CD4-positive, alpha-beta memory T cell (primary cell): ENCODE data around the gene SPDEF. TPM values are rescaled to one million over a fixed set of nuclear protein-coding genes. Genes with fewer than 3 reads are reported as not detected.

Experiments used
- CTCF ChIA-PET: fragments of 350-600 bp; sonication (Branson Sonifier 250); formaldehyde crosslinking; loops from one replicate; lab custom pipeline; 2021; ENCODE audit warnings: inconsistent platforms; ENCODE audit not compliant: partially characterized antibody; lab: Charles Lee
- POLR2A ChIA-PET: fragments of 350-600 bp; sonication (Branson Sonifier 250); formaldehyde crosslinking; loops from one replicate; lab custom pipeline; 2021; ENCODE audit not compliant: partially characterized antibody; lab: Charles Lee
- DNase-seq, 5 donors: peaks; one replicate each; pipeline versions ENCODE4 v3.0.0 to v3.0.0-alpha.2; 2020 to 2022; ENCODE audit warnings: mixed read lengths in 1 of 5
- H3K27ac ChIP-seq: one replicate; pipeline ENCODE4 v1.7.0; 2013; ENCODE audit warnings: low read depth, low read length
- H3K27me3 ChIP-seq: 2 replicates; pipeline ENCODE4 v1.7.0; 2013; ENCODE audit warnings: mild to moderate bottlenecking, low read length, moderate library complexity; ENCODE audit not compliant: insufficient read depth
- H3K36me3 ChIP-seq: 2 replicates; pipeline ENCODE4 v1.7.0; 2013; ENCODE audit warnings: mild to moderate bottlenecking, low read length, moderate library complexity; ENCODE audit not compliant: insufficient read depth
- H3K4me1 ChIP-seq: 2 replicates; pipeline ENCODE4 v1.7.0; 2013; ENCODE audit warnings: mild to moderate bottlenecking, low read length, moderate library complexity; ENCODE audit not compliant: insufficient read depth
- H3K4me3 ChIP-seq, 2 donors: one replicate each; pipeline ENCODE4 v1.7.0; 2013; ENCODE audit warnings: low read length in 2 of 2, mild to moderate bottlenecking in 1 of 2
- H3K9me3 ChIP-seq, 2 donors: one replicate each; pipeline ENCODE4 v1.7.0; 2013; ENCODE audit warnings: low read length in 2 of 2, control low read depth in 1 of 2; ENCODE audit not compliant: control insufficient read depth in 1 of 2
- H3K27ac Mint-ChIP-seq, 7 donors: one replicate each; pipeline ENCODE4 v1.8.0; 2020 to 2021; ENCODE audit warnings: mixed read lengths in 7 of 7, mild to moderate bottlenecking in 6 of 7, inconsistent platforms in 3 of 7, moderate library complexity in 3 of 7
- H3K27me3 Mint-ChIP-seq, 2 donors: one replicate each; pipeline ENCODE4 v1.8.0; 2020 to 2021; ENCODE audit warnings: mixed read lengths in 2 of 2
- H3K36me3 Mint-ChIP-seq, 2 donors: one replicate each; pipeline ENCODE4 v1.8.0; 2020 to 2021; ENCODE audit warnings: mixed read lengths in 2 of 2, inconsistent platforms in 1 of 2, mild to moderate bottlenecking in 1 of 2
- H3K4me1 Mint-ChIP-seq, 4 donors: one replicate each; pipeline ENCODE4 v1.8.0; 2020 to 2021; ENCODE audit warnings: mixed read lengths in 4 of 4, mild to moderate bottlenecking in 1 of 4
- H3K4me3 Mint-ChIP-seq, 8 donors: one replicate each; pipeline ENCODE4 v1.8.0; 2020 to 2021; ENCODE audit warnings: mixed read lengths in 8 of 8, mild to moderate bottlenecking in 7 of 8, moderate library complexity in 6 of 8, inconsistent platforms in 3 of 8
- H3K9me3 Mint-ChIP-seq, 8 donors: one replicate each; pipeline ENCODE4 v1.8.0; 2020 to 2021; ENCODE audit warnings: mixed read lengths in 8 of 8, mild to moderate bottlenecking in 5 of 8, inconsistent platforms in 3 of 8, moderate library complexity in 1 of 8
- intact Hi-C: fragments of 100-400 bp; cut with micrococcal nuclease; formaldehyde crosslinking; loops from one replicate; pipeline ENCODE4 v1.15.1; 2023
- polyA plus RNA-seq, 2 donors: library from polyadenylated mRNA; unstranded; fragments of 300-500 nt; fragmentation: Illumina TruSeq; gene quantifications; one replicate each; pipeline ENCODE4 v1.2.3, GENCODE V29; 2021
- total RNA-seq, 2 experiments: library from RNA; stranded (reverse); gene quantifications; one replicate each; pipeline ENCODE4 v1.2.3, GENCODE V29; 2021

The SPDEF gene
- total RNA-seq (not detected), polyA plus RNA-seq (not detected)

DNA sequence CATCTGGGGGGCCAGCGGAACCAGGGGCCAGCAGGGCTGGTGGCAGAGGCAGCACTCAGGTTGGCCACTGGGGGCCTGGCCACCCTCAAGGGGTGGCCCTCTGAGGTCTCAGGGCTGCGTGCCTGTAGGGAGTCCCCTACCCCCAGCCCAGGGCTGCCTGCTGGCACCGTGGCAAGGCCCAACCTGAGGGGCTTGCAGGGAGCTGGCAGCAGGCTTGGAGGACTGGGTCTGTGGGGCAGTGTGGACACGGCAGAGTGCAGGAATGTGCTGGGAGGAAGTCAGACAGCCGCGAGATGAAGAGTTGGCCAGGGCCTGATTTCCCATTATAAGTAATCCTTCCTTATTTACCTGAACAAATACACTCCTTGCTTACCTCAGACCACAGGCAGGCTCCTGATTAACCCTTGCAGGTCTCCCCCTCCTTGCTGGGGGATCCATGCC, at the start of gene SPDEF:
Gene SPDEF, minus strand, starts transcription at position 299 of the 441 bp plus-strand sequence. CDS start 11,874 bp downstream, outside the sequence.
- Histone ChIP-seq H3K27ac (no peak within 1 kb of the TSS), H3K4me3 (no peak within 1 kb of the TSS), H3K9me3 (no peaks in the 10 kb centered on the region), H3K4me1 (no peaks in the 10 kb centered on the region), H3K27me3 (no peaks in the 10 kb centered on the region), H3K36me3 (no peaks in the 10 kb centered on the region)
- ChIA-PET CTCF (no interaction called here), POLR2A (no interaction called here)
- Mint-ChIP-seq H3K4me3 (no peak within 1 kb of the TSS), H3K27me3 (peaks cover 0 to 3% of the 10 kb centered on the region in 2 donors), H3K9me3 (peaks cover 0 to 6% (median 0%) of the 10 kb centered on the region in 8 donors), H3K27ac (peak within 1 kb of the TSS in 2 of 7 donors; percentile 46 to 66), H3K36me3 (no peaks in the 10 kb centered on the region), H3K4me1 (peaks cover 5 to 16% (median 9%) of the 10 kb centered on the region in 4 donors)
- intact Hi-C loops, result no loop called here
- no peak for DNase-seq

DNA sequence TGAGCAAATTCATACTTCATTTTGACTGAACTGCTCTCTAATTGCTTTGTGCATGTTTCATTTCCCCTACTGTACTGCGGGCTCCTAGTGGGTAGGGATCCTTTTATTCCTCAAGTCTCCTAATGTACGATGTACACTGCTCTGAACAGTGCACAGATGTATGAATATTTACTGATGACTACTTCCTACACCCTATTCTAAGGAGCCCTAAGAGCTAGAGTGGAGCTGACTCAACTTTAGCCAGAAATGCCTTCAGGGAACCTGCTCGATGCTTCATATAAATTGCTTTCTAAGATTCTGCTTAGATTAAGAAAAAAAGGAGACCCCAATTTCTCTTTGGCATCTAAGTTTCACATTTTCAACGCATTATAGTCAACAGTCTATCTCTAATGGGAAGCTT, 47.6 kb upstream of the SPDEF start:
- Mint-ChIP-seq H3K4me1 (peaks cover 22 to 42% (median 29%) of the 10 kb centered on the region in 4 donors), H3K36me3 (peaks cover 28 to 49% of the 10 kb centered on the region in 2 donors), H3K4me3 (no peak overlapping the region), H3K27ac (no peak overlapping the region), H3K27me3 (no peaks in the 10 kb centered on the region), H3K9me3 (no peaks in the 10 kb centered on the region)
- Histone ChIP-seq H3K4me1 (peaks cover 6% of the 10 kb centered on the region), H3K4me3 (no peak overlapping the region), H3K36me3 (peaks cover 22% of the 10 kb centered on the region), H3K27me3 (no peaks in the 10 kb centered on the region), H3K9me3 (no peaks in the 10 kb centered on the region), H3K27ac (no peak overlapping the region)
- ChIA-PET POLR2A (no interaction called here), CTCF (no interaction called here)
- intact Hi-C loops, result no loop called here
- no peak for DNase-seq

GRCh38 chr6:34602318-34603111, 46.4 kb upstream of the SPDEF start:
- Histone ChIP-seq H3K4me3 (no peak overlapping the region), H3K36me3 (peaks cover 25% of the 10 kb centered on the region), H3K27me3 (no peaks in the 10 kb centered on the region), H3K4me1 (peaks cover 18% of the 10 kb centered on the region), H3K27ac (no peak overlapping the region), H3K9me3 (no peaks in the 10 kb centered on the region)
- DNase-seq, result no peak
- Mint-ChIP-seq H3K4me3 (no peak overlapping the region), H3K27ac (no peak overlapping the region), H3K36me3 (peaks cover 28 to 48% of the 10 kb centered on the region in 2 donors), H3K4me1 (peaks cover 32 to 53% (median 38%) of the 10 kb centered on the region in 4 donors), H3K27me3 (no peaks in the 10 kb centered on the region), H3K9me3 (no peaks in the 10 kb centered on the region)
- ChIA-PET POLR2A (no interaction called here), CTCF (interaction anchor here (2.1 kb wide), 1 partner anchor 142 kb away, joined by 7 read pairs; no protein-coding TSS in a partner anchor)
- intact Hi-C loops, result no loop called here

DNA sequence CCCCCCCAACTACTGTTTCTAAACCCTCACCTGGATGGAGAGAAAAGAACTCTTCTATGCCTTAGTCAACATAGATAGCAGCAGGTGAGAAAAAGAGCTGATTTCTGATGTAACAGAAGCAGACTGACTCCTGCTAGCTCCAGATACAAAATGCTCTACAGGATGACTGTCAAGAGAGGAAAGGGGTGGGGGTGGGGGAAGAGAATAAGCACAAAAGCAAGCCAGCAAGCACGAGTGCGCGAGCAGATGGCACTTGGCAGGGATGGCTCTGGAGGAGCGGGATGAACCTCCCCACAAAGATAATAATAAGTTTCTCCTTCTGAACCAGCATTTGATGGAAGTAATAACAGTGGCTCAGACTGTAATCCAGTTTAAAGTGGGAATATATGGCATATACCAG, 45.6 kb upstream of the SPDEF start:
- DNase-seq, result no peak
- no peaks in the 10 kb centered on the region for H3K27me3 Mint-ChIP-seq
- peaks cover 25% of the 10 kb centered on the region for H3K36me3 ChIP-seq
- CTCF ChIA-PET, result interaction anchor here (0.6 to 2.1 kb wide), 2 partner anchors 8 to 142 kb away, joined by 5 to 7 read pairs; no protein-coding TSS in a partner anchor
- no peaks in the 10 kb centered on the region for H3K9me3 Mint-ChIP-seq
- intact Hi-C loops, result no loop called here
- POLR2A ChIA-PET, result interaction anchor here (0.7 kb wide), 1 partner anchor 458 kb away, joined by 3 read pairs; no protein-coding TSS in a partner anchor
- H3K4me1 Mint-ChIP-seq, result peaks cover 37 to 52% (median 44%) of the 10 kb centered on the region in 4 donors
- no peak overlapping the region for H3K4me3 Mint-ChIP-seq
- no peaks in the 10 kb centered on the region for H3K9me3 ChIP-seq
- peaks cover 18% of the 10 kb centered on the region for H3K4me1 ChIP-seq
- peak overlapping the region in 1 of 7 donors; percentile 48 for H3K27ac Mint-ChIP-seq
- H3K4me3 ChIP-seq, result no peak overlapping the region
- H3K27ac ChIP-seq, result no peak overlapping the region
- peaks cover 22 to 44% of the 10 kb centered on the region in 2 donors for H3K36me3 Mint-ChIP-seq
- no peaks in the 10 kb centered on the region for H3K27me3 ChIP-seq

GRCh38 chr6:34600796-34601195, 44.7 kb upstream of the SPDEF start:
- H3K36me3 ChIP-seq, result peaks cover 17% of the 10 kb centered on the region
- DNase-seq, result no peak
- ChIA-PET POLR2A (no interaction called here), CTCF (interaction anchor here (1.5 to 2.0 kb wide), 3 partner anchors 8 to 141 kb away, joined by 4 to 8 read pairs (median 6); no protein-coding TSS in a partner anchor)
- Mint-ChIP-seq H3K9me3 (no peaks in the 10 kb centered on the region), H3K4me1 (peaks cover 35 to 56% (median 46%) of the 10 kb centered on the region in 4 donors), H3K27ac (no peak overlapping the region), H3K27me3 (no peaks in the 10 kb centered on the region), H3K36me3 (peaks cover 13 to 36% of the 10 kb centered on the region in 2 donors), H3K4me3 (no peak overlapping the region)
- peaks cover 18% of the 10 kb centered on the region for H3K4me1 ChIP-seq
- H3K27me3 ChIP-seq, result no peaks in the 10 kb centered on the region
- no peaks in the 10 kb centered on the region for H3K9me3 ChIP-seq
- intact Hi-C loops, result no loop called here
- H3K27ac ChIP-seq, result no peak overlapping the region
- no peak overlapping the region for H3K4me3 ChIP-seq

DNA sequence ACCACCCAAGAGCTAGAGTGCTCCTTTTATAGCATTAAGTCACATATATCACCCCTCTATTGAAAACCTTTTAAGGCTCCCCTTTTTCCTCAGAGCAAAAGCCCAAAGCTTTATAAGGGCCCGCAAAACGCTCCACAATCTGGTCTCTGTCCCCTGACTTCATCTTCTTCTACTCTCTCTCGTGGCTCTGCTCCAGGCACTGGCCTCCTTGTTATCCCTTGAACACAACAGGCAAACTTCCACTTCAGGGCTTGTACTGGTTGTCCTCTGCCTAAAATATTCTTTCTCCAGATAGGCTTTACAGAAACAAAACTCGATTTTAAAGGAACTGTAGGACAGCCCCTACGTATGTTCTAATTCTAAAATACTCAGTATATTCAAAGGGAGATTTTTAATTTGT, 44.0 kb upstream of the SPDEF start:
- ChIA-PET CTCF (interaction anchor here (1.5 to 2.0 kb wide), 3 partner anchors 8 to 140 kb away, joined by 4 to 8 read pairs (median 6); no protein-coding TSS in a partner anchor), POLR2A (no interaction called here)
- peaks cover 34 to 61% (median 49%) of the 10 kb centered on the region in 4 donors for H3K4me1 Mint-ChIP-seq
- no peak for DNase-seq
- H3K9me3 ChIP-seq, result no peaks in the 10 kb centered on the region
- H3K4me3 ChIP-seq, result no peak overlapping the region
- H3K27me3 ChIP-seq, result no peaks in the 10 kb centered on the region
- H3K9me3 Mint-ChIP-seq, result no peaks in the 10 kb centered on the region
- H3K36me3 Mint-ChIP-seq, result peaks cover 10 to 39% of the 10 kb centered on the region in 2 donors
- no peak overlapping the region for H3K27ac ChIP-seq
- peak overlapping the region in 3 of 7 donors; percentile 3 to 80 (median 5) for H3K27ac Mint-ChIP-seq
- H3K4me1 ChIP-seq, result peaks cover 18% of the 10 kb centered on the region
- no peaks in the 10 kb centered on the region for H3K27me3 Mint-ChIP-seq
- H3K36me3 ChIP-seq, result peaks cover 17% of the 10 kb centered on the region
- no peak overlapping the region for H3K4me3 Mint-ChIP-seq
- intact Hi-C loops, result no loop called here

- no peaks in the 10 kb centered on the region for H3K27me3 Mint-ChIP-seq
- H3K36me3 Mint-ChIP-seq, result peaks cover 10 to 32% of the 10 kb centered on the region in 2 donors
- H3K9me3 ChIP-seq, result no peaks in the 10 kb centered on the region
- peaks cover 40 to 66% (median 55%) of the 10 kb centered on the region in 4 donors for H3K4me1 Mint-ChIP-seq
- ChIA-PET CTCF (interaction anchor here (0.6 to 2.5 kb wide), 2 partner anchors 11 to 13 kb away, joined by 3 to 15 read pairs; no protein-coding TSS in a partner anchor), POLR2A (interaction anchor here (1.2 kb wide), 1 partner anchor 10 kb away, joined by 3 read pairs; no protein-coding TSS in a partner anchor)
- H3K4me3 Mint-ChIP-seq, result peak overlapping the region in 1 of 8 donors; percentile 4
- H3K27ac ChIP-seq, result no peak overlapping the region
- no peaks in the 10 kb centered on the region for H3K27me3 ChIP-seq
- DNase-seq, result no peak
- peaks cover 18% of the 10 kb centered on the region for H3K4me1 ChIP-seq
- peak overlapping the region in 4 of 7 donors; percentile 38 to 59 (median 48) for H3K27ac Mint-ChIP-seq
- H3K4me3 ChIP-seq, result no peak overlapping the region
- peaks cover 6% of the 10 kb centered on the region for H3K36me3 ChIP-seq
- H3K9me3 Mint-ChIP-seq, result no peaks in the 10 kb centered on the region
- intact Hi-C loops, result loop anchor here (10.0 kb wide), 1 partner anchor 546 kb away; the partner anchor contains the start of gene TCP11
These were observed 42.6 kb upstream of the SPDEF start for GRCh38 chr6:34598712-34599111.
